Measurements from ENCODE around the gene BPIFB6.

DNA sequence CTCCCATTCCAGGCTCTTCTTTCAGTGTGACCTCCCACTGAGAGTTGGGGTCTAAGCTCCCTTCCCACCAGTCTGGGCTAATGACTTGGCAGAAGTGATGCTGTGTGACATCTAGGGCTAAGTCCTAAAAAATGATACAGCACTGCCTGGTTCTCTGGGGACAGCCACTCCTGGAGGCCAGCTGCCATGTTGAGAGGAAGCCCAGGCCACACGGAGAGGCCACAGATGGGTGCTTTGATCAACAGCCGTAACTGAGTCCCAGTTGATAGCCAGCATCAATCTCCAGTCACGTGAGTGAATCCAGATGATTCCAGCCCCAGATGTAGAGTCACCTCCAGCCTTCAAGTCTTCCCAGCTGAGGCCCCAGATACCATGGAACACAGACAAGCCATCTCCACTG, 41.0 kb upstream of the BPIFB6 start:
- TF ChIP-seq, protein P1, sequence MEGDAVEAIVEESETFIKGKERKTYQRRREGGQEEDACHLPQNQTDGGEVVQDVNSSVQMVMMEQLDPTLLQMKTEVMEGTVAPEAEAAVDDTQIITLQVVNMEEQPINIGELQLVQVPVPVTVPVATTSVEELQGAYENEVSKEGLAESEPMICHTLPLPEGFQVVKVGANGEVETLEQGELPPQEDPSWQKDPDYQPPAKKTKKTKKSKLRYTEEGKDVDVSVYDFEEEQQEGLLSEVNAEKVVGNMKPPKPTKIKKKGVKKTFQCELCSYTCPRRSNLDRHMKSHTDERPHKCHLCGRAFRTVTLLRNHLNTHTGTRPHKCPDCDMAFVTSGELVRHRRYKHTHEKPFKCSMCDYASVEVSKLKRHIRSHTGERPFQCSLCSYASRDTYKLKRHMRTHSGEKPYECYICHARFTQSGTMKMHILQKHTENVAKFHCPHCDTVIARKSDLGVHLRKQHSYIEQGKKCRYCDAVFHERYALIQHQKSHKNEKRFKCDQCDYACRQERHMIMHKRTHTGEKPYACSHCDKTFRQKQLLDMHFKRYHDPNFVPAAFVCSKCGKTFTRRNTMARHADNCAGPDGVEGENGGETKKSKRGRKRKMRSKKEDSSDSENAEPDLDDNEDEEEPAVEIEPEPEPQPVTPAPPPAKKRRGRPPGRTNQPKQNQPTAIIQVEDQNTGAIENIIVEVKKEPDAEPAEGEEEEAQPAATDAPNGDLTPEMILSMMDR (IDR thresholded peaks at IDR 0.05), result no peak
- TF ChIP-seq POLR2AphosphoS5 (IDR thresholded peaks at IDR 0.05) (no peak), POLR2A (IDR thresholded peaks at IDR 0.05) (no peak)

Data from breast epithelium (tissue), 3 donors.